Omental fat pad (tissue), 4 donors: Measurements from ENCODE around the gene SPATA17. TPM values are rescaled to one million over a fixed set of nuclear protein-coding genes. Genes with fewer than 3 reads are reported as not detected.

Source experiments
- ATAC-seq: fragments of 150-250 bp; one replicate; pipeline ENCODE4 v1.9.1; 2016; ENCODE audit warnings: mild to moderate bottlenecking, moderate library complexity; ENCODE audit not compliant: low FRiP score
- DNase-seq: peaks from one replicate; pipeline ENCODE4 v3.0.0-alpha.2; 2019; ENCODE audit warnings: low spot score
- total RNA-seq, 4 donors: library from RNA; depleted of rRNA; stranded (reverse); fragments of >200 nt; gene quantifications; one replicate each; pipeline ENCODE4 v1.1.0, GENCODE V29; 2016
- TF ChIP-seq, protein P1 (sequence below), 3 donors: fragments of 450-650 bp; IDR thresholded peaks; one replicate each; pipeline ENCODE4 v1.5.1; 2016 to 2017; ENCODE audit warnings: antibody characterized with exemption in 3 of 3, mild to moderate bottlenecking in 3 of 3, moderate library complexity in 2 of 3

SPATA17 gene
- total RNA-seq, 4 donors from 2014 or later, result 0.37 TPM; not detected in 3

DNA sequence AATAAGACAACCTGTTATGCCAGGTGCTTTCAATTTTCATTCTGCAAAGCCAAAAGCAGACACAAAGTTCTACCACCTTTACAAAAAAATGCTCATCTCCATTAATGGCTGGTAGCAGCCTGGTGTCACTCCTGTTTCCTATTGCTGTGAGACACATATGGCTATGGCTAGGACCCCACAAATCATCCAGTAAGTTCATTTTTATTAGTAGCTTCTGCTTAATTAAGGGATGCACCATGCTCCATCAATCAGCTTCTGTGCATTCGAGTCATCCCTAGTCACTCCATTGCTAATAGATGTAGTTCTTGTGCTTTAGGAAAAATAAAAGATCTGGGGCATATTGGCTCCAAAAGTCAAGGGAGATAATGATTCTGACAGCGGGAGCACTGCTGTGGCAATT is 257.2 kb downstream of the SPATA17 start:
- ATAC-seq (no peak), DNase-seq (no peak)
- TF ChIP-seq, protein P1, sequence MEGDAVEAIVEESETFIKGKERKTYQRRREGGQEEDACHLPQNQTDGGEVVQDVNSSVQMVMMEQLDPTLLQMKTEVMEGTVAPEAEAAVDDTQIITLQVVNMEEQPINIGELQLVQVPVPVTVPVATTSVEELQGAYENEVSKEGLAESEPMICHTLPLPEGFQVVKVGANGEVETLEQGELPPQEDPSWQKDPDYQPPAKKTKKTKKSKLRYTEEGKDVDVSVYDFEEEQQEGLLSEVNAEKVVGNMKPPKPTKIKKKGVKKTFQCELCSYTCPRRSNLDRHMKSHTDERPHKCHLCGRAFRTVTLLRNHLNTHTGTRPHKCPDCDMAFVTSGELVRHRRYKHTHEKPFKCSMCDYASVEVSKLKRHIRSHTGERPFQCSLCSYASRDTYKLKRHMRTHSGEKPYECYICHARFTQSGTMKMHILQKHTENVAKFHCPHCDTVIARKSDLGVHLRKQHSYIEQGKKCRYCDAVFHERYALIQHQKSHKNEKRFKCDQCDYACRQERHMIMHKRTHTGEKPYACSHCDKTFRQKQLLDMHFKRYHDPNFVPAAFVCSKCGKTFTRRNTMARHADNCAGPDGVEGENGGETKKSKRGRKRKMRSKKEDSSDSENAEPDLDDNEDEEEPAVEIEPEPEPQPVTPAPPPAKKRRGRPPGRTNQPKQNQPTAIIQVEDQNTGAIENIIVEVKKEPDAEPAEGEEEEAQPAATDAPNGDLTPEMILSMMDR (IDR thresholded peaks at IDR 0.05), result no peak

DNA sequence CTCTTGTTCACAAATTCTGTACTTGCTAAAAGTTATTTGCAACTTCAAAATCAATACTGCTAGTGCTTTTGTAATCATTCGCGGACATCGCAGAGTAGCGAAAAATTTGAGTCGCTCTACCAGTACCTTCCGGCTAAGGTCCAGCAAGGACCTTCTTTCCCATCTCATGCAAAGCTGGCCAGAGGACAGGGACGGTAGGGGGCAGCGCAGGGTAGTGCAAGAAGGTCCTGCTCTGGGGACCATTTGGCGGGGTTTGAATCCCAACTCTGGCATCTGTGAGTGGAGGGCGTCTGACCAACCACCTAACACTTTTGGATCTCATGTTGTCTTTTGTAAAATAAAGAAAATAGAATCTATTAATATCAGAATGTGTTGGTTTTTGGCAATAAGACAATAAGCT is 258.3 kb downstream of the SPATA17 start:
- DNase-seq (no peak), ATAC-seq (no peak)
- TF ChIP-seq, protein P1 (IDR thresholded peaks at IDR 0.05), result no peak

DNA sequence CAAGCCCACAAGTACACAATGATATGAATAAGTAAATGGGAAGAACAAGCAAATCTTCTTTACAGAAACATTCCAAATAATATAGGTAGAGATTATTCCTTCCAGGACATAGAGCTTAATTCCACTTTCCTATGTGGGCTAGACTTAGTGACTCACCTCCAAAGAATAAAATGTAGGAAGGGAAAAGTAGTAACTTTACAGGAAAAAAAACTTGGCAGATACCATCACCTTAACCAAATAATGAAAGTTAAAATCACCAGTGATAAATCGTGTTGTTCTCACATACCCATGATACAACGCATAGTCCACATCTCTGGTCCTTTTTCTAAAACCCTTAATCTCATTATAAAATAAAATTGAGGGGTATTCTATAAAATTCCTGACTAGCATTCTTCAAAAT is 260.8 kb downstream of the SPATA17 start:
- DNase-seq (no peak), ATAC-seq (no peak)
- TF ChIP-seq, protein P1 (IDR thresholded peaks at IDR 0.05), result no peak

DNA sequence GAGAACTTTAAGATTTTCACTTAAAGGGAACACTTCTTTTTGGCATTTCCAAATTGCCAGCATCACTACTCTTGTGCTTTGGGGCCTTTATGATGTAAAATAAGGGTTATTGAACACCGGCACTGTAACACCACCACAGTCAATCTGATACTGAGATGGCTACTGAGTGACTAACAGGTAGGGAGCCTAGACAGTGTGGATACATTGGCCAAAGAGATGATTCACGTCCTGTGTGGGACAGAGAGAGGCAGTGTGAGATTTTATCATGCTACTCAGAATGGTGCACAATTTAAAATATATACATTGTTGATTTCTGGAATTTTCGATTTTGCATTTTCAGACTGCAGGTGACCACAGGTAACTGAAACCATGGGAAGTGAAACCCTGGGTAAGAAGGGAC is 261.6 kb downstream of the SPATA17 start:
- DNase-seq, result no peak
- ATAC-seq, result no peak
- TF ChIP-seq, protein P1 (IDR thresholded peaks at IDR 0.05), result no peak

DNA sequence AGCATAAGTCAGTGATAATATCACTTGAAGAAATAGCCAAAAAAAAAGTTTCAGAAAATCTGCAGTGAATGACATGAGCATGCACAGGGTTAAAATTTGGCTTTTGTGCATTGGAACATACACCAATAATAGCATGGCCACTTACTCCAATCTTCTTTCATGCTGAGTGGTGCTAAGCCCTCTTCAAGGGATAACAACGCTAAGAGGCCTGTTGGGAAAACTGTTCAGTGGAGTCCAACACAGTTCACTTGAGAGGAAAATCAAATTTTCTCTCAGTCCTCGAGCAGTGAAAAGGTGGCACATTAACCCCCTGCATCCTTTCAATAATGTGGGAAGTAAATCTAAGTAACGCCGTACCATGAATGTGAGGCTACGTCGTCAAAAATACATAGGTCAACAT is 264.7 kb downstream of the SPATA17 start:
- DNase-seq (no peak), ATAC-seq (no peak)
- TF ChIP-seq, protein P1 (IDR thresholded peaks at IDR 0.05), result no peak

DNA sequence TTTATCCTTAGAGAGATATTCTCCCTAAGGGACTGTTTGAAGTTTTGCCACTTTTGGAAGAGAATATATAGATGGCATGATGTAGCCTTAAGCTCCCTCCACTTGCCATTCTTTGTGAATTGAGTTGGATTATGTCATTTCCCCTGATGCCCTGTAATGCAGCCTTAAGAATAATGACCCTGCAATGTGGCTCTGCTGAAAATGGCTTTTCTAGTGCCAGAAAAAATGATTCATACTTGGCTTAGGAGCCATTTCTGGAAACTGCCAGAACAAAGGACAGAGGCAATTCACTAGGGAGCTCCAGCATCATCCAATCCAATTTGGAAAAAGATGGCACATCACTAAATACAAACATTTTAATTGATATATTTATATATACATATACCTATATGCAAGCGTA is 265.3 kb downstream of the SPATA17 start:
- TF ChIP-seq, protein P1 (IDR thresholded peaks at IDR 0.05), result no peak
- no peak for DNase-seq
- ATAC-seq, result no peak

DNA sequence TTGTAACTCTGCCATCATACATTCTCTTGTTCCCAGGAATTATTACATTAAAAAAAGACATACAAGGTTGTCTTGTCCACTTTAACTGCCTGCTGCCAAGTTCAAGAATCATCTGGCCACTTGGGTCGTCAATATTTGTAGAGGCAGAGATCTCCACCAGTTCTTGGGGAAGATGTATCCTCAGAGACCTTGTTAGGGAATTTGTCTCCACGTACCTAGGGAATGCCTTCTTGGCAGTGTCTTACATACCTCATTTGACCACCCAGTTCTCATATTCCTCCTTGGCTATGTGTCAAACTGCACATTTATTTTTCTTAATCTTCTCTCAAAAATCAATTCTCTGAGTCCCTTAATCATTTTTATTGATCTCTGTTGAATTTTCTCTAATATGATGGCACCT is 266.0 kb downstream of the SPATA17 start:
- TF ChIP-seq, protein P1 (IDR thresholded peaks at IDR 0.05), result no peak
- ATAC-seq (no peak), DNase-seq (no peak)
